Neural progenitor cell (in vitro differentiated cells): ENCODE measurements around the gene KRT82.

Experiments
- CTCF ChIP-seq: fragments of 200-600 bp; sonication (generic); IDR thresholded peaks from 2 replicates; pipeline ENCODE4 v1.5.1; 2017; ENCODE audit warnings: antibody characterized with exemption, mild to moderate bottlenecking
- EZH2 ChIP-seq: fragments of 200-600 bp; sonication (generic); IDR thresholded peaks from 2 replicates; pipeline ENCODE4 v1.6.1; 2017; ENCODE audit warnings: antibody characterized with exemption, mild to moderate bottlenecking, moderate library complexity
- EZH2phosphoT487 ChIP-seq: fragments of 200-600 bp; sonication (generic); IDR thresholded peaks from 2 replicates; pipeline ENCODE4 v1.6.1; 2017; ENCODE audit warnings: antibody characterized with exemption

- TF ChIP-seq EZH2 (no peak), CTCF (no peak), EZH2phosphoT487 (no peak)
Measured at GRCh38 chr12:52434081-52434733, 28.1 kb upstream of the KRT82 start, which contains the start of gene KRT75.
